D721Med (cell line): ENCODE results near the gene NIM1K.

Source experiments
- DNase-seq: peaks from one replicate; pipeline ENCODE4 v3.0.0; 2011; ENCODE audit warnings: low spot score; ENCODE audit not compliant: insufficient read length
- FAIRE-seq: peaks from 2 replicates; lab custom pipeline; 2011; peaks lifted over from hg19 to GRCh38; lab: Jason Lieb, UNC
- TF ChIP-seq, protein P1 (sequence below): IDR thresholded peaks from 2 replicates; pipeline ENCODE4 v1.5.1; 2012; ENCODE audit warnings: mild to moderate bottlenecking, control low read depth; ENCODE audit not compliant: insufficient read depth; ENCODE audit errors: missing control alignments

NIM1K gene

DNA sequence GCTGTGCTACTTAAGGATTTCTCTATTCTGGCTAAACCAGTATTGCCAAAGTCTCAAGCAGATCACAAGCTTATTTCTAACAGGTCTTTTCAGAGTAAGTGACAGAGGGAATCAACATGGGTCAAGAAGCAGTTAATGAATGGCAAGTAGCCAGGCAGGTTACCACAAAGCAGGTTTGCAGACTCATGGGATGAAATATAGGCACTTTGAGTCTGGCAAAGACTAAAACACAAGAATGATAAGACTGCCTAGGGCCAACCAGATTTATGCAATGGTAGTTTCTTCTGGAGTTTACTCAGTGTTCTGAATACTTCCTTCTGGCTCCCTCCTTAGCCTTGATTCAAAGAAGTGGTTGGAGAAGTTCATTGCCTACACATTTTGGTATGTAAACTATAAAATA is 117.6 kb downstream of the NIM1K start:
- FAIRE-seq = no peak
- DNase-seq = no peak

DNA sequence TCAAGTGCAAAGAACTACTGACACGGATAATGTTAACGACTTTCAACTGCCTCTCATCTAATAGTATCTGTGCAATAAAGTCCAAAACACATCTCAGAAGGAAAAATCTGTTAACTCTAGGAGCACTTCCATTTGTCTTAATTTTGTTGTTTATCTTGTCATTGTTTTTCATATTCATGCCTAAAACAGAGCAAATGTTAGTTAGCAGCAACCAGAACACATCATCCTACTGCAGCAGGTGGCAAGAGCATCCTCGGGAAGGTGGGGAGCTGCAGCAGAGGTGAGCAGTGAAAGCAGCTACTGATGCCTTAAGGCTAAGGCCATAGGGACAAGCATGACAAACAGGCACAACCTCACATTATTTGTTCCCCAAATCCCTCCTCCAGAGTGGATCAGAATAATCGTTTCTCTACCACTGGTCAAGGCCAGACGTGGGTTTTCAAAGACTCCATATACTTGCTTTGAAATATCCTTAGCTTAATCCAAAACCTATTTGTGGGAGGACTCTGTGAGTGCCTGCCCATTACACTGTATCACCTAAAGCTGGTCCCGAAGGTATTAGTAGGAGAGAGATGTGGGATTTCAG is 120.1 kb downstream of the NIM1K start:
- DNase-seq (no peak), FAIRE-seq (no peak)
- TF ChIP-seq, protein P1, sequence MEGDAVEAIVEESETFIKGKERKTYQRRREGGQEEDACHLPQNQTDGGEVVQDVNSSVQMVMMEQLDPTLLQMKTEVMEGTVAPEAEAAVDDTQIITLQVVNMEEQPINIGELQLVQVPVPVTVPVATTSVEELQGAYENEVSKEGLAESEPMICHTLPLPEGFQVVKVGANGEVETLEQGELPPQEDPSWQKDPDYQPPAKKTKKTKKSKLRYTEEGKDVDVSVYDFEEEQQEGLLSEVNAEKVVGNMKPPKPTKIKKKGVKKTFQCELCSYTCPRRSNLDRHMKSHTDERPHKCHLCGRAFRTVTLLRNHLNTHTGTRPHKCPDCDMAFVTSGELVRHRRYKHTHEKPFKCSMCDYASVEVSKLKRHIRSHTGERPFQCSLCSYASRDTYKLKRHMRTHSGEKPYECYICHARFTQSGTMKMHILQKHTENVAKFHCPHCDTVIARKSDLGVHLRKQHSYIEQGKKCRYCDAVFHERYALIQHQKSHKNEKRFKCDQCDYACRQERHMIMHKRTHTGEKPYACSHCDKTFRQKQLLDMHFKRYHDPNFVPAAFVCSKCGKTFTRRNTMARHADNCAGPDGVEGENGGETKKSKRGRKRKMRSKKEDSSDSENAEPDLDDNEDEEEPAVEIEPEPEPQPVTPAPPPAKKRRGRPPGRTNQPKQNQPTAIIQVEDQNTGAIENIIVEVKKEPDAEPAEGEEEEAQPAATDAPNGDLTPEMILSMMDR = no peak

More for the DNA sequence above, 117.6 kb downstream of the NIM1K start:
- TF ChIP-seq, protein P1 = no peak

DNA sequence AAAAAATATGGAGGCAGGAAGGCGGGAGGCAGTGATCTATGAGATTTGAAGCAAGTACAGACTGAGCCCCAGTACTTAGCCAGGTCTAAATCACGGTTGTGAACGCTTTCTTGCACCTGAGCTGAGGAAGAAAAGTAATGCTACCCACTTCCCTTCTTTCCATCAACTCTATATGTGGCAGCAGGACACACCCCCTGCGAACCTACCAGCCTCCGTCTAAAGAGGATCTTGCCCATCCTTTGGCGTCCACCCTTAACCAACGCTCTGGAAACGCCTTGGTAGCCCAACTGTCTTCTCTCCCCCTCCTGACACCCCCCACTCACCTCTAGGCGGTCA is 120.6 kb downstream of the NIM1K start:
- FAIRE-seq = no peak
- no peak for DNase-seq
- TF ChIP-seq, protein P1 = no peak

DNA sequence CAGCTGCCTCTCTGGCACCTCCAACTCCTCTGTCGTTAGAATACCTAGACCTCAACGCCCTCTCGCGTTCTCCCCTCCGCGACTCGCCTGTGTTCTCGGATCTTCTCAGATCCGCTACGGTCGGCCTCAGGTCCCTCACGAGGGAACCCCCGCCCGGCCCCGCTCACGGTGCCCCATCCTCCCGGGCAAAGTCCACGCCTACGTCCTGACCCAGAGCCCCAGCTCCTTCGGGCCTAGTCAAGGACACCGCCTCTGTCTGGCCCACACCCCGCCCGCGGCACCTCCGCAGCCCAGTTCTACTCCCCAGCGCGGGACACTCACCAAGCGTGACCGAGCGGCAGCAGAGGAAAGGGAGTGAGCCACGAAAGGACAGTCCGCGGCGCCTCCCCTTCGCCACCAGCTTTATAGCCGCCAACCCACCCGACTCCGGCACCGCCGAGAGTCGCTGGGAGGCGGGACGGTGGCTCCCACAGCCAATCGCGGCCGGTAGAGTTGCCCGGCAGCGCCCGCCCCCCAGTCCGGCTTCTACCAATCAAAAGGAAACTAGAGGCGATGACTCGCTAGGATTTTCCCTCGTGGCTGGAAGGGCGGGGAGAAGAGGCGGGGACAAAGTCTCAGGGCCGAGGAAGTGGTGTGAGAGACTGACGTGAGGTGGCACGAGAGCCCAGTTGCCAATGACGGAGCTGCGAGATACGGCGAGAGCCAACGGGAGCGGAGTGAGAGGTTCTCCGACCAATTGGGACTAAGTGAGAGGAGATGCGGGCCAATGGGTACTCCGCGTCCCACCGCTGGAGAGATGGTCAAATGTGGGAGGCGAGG is 121.2 kb downstream of the NIM1K start, which contains the start of gene HMGCS1:
TSS of gene HMGCS1 (minus strand) at position 378 of the 819 bp plus-strand sequence. CDS start 14,447 bp downstream, outside the sequence.
- TF ChIP-seq, protein P1 = no peak
- peak; percentile 55 for FAIRE-seq
- DNase-seq = peak; percentile 81

DNA sequence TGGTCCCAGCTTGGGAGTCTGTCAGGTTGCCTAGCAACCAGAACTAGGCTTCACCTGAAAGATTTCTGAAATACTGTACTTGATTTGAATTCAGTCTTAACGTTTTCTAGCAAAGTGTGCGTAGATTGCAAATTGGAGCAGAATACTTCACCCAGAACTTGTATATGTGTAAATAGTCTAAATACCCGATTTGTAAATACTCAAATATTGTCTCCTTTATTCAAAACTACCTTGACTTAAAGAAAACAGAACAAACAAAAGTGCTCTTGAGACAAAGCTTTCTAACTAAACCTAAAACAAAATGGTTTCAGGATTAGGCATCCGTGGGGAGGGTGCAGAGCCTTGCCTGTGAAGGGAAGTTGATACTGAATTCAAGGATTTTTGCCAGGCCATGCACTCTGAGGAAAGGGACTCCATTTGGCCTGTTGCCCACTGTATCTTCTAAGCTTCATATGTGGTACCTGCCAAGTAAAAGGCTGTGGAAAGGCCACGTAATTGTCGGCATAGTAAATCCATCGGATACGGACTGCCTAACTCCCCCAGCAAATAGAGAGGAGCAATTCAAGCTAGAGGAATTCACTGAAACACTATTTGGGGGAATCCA is 121.9 kb downstream of the NIM1K start:
- FAIRE-seq (no peak), DNase-seq (no peak)
- TF ChIP-seq, protein P1 = no peak

DNA sequence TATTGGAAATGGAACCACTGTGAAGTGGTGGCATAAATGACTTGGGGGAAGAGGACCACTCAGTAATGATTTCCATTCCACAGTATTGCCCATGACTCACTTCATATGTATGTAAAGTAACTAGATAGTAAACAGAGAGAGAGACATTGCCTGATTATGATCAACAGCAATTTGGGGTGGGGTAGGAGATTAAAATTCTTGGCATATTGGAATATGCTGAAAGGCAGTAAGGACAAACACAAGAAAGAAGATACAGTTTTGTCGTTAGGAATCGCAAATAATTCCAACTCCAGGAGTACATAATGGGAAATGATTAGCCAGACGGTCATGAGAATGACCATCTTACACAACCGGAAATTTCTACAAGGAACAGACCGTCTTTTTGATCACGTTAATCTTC is 122.7 kb downstream of the NIM1K start:
- TF ChIP-seq, protein P1 = no peak
- DNase-seq = no peak
- FAIRE-seq = no peak
